Measurements from ENCODE around the gene NIPAL1. TPM values are rescaled to one million over a fixed set of nuclear protein-coding genes. Genes with fewer than 3 reads are reported as not detected.
A peak's percentile ranks its signal among the peaks of the same experiment; 100 is the strongest.
"Not testable (repeated sequence)": the region's sequence is repeated elsewhere in the genome, so short reads cannot be mapped to it uniquely, and the experiment has no call there.

Gene NIPAL1
- polyA plus RNA-seq = 10 to 100 TPM in 1 of 2 donors, 1 to 10 TPM in 1; 9.2 to 20.2 TPM

GRCh38 chr4:48016141-48017107, at the start of gene NIPAL1, which contains the start of gene CNGA1:
NIPAL1 (plus strand) TSS chr4:48016772; CDS start chr4:48016840, 68 bp downstream.
CNGA1 (minus strand) TSS chr4:48016681; CDS start chr4:47952689, 63,992 bp downstream.
- 2 to 3% methylated on average over 60 of the region's 60 CpGs for WGBS, 2 donors
- H3K4me3 ChIP-seq (ENCODE audit: low read depth in 1 of 2, low read length in 2 of 2) = peak within 1 kb of the TSS; percentile 68 to 75
- peak within 1 kb of the TSS; percentile 98 for H3K27ac ChIP-seq (ENCODE audit: low read depth in 2 of 2, low read length in 1 of 2)
- no peaks in the 10 kb centered on the region for H3K4me1 ChIP-seq (ENCODE audit: control insufficient read depth in 2 of 2, insufficient read depth in 2 of 2, low read length in 1 of 2)
- H3K36me3 ChIP-seq (ENCODE audit: control insufficient read depth in 2 of 2, insufficient read depth in 2 of 2, low read length in 1 of 2) = no peaks in the 10 kb centered on the region
- no peaks in the 10 kb centered on the region for H3K27me3 ChIP-seq (ENCODE audit: control insufficient read depth in 1 of 2, insufficient read depth in 2 of 2, low read length in 2 of 2)
- no peaks in the 10 kb centered on the region for H3K9me3 ChIP-seq (ENCODE audit: control insufficient read depth in 2 of 2, insufficient read depth in 1 of 2, low read depth in 1 of 2, low read length in 1 of 2)

GRCh38 chr4:47968847-47969246, 47.7 kb upstream of the NIPAL1 start:
- no peak overlapping the region for H3K27ac ChIP-seq (ENCODE audit: low read depth in 2 of 2, low read length in 1 of 2)
- no peaks in the 10 kb centered on the region for H3K27me3 ChIP-seq (ENCODE audit: control insufficient read depth in 1 of 2, insufficient read depth in 2 of 2, low read length in 2 of 2)
- H3K4me1 ChIP-seq (ENCODE audit: control insufficient read depth in 2 of 2, insufficient read depth in 2 of 2, low read length in 1 of 2) = no peaks in the 10 kb centered on the region
- H3K4me3 ChIP-seq (ENCODE audit: low read depth in 1 of 2, low read length in 2 of 2) = no peak overlapping the region
- no peaks in the 10 kb centered on the region for H3K36me3 ChIP-seq (ENCODE audit: control insufficient read depth in 2 of 2, insufficient read depth in 2 of 2, low read length in 1 of 2)
- no peaks in the 10 kb centered on the region for H3K9me3 ChIP-seq (ENCODE audit: control insufficient read depth in 2 of 2, insufficient read depth in 1 of 2, low read depth in 1 of 2, low read length in 1 of 2)

- Histone ChIP-seq H3K27me3 (ENCODE audit: control insufficient read depth in 1 of 2, insufficient read depth in 2 of 2, low read length in 2 of 2) (no peaks in the 10 kb centered on the region), H3K4me1 (ENCODE audit: control insufficient read depth in 2 of 2, insufficient read depth in 2 of 2, low read length in 1 of 2) (no peaks in the 10 kb centered on the region), H3K9me3 (ENCODE audit: control insufficient read depth in 2 of 2, insufficient read depth in 1 of 2, low read depth in 1 of 2, low read length in 1 of 2) (no peaks in the 10 kb centered on the region), H3K4me3 (ENCODE audit: low read depth in 1 of 2, low read length in 2 of 2) (no peak overlapping the region), H3K36me3 (ENCODE audit: control insufficient read depth in 2 of 2, insufficient read depth in 2 of 2, low read length in 1 of 2) (no peaks in the 10 kb centered on the region), H3K27ac (ENCODE audit: low read depth in 2 of 2, low read length in 1 of 2) (no peak overlapping the region)
- 88 to 92% methylated on average over 1 of the region's 1 CpG for WGBS, 2 donors
Measured at GRCh38 chr4:47972181-47972580, 44.4 kb upstream of the NIPAL1 start.

- Histone ChIP-seq H3K36me3 (ENCODE audit: control insufficient read depth in 2 of 2, insufficient read depth in 2 of 2, low read length in 1 of 2) (no peaks in the 10 kb centered on the region), H3K27me3 (ENCODE audit: control insufficient read depth in 1 of 2, insufficient read depth in 2 of 2, low read length in 2 of 2) (no peaks in the 10 kb centered on the region), H3K4me3 (ENCODE audit: low read depth in 1 of 2, low read length in 2 of 2) (no peak overlapping the region), H3K27ac (ENCODE audit: low read depth in 2 of 2, low read length in 1 of 2) (no peak overlapping the region), H3K4me1 (ENCODE audit: control insufficient read depth in 2 of 2, insufficient read depth in 2 of 2, low read length in 1 of 2) (no peaks in the 10 kb centered on the region), H3K9me3 (ENCODE audit: control insufficient read depth in 2 of 2, insufficient read depth in 1 of 2, low read depth in 1 of 2, low read length in 1 of 2) (no peaks in the 10 kb centered on the region)
- 90 to 100% methylated on average over 1 of the region's 1 CpG for WGBS, 2 donors
Measured at GRCh38 chr4:47972721-47973120, 43.9 kb upstream of the NIPAL1 start.

GRCh38 chr4:47974566-47974965, 42.0 kb upstream of the NIPAL1 start:
- no peak overlapping the region for H3K4me3 ChIP-seq (ENCODE audit: low read depth in 1 of 2, low read length in 2 of 2)
- 82 to 87% methylated on average over 3 of the region's 3 CpGs for WGBS, 2 donors
- no peaks in the 10 kb centered on the region for H3K4me1 ChIP-seq (ENCODE audit: control insufficient read depth in 2 of 2, insufficient read depth in 2 of 2, low read length in 1 of 2)

GRCh38 chr4:47990145-47990544, 26.4 kb upstream of the NIPAL1 start:
- Histone ChIP-seq H3K27ac (ENCODE audit: low read depth in 2 of 2, low read length in 1 of 2) (no peak overlapping the region), H3K4me1 (ENCODE audit: control insufficient read depth in 2 of 2, insufficient read depth in 2 of 2, low read length in 1 of 2) (no peaks in the 10 kb centered on the region), H3K36me3 (ENCODE audit: control insufficient read depth in 2 of 2, insufficient read depth in 2 of 2, low read length in 1 of 2) (no peaks in the 10 kb centered on the region), H3K27me3 (ENCODE audit: control insufficient read depth in 1 of 2, insufficient read depth in 2 of 2, low read length in 2 of 2) (no peaks in the 10 kb centered on the region), H3K4me3 (ENCODE audit: low read depth in 1 of 2, low read length in 2 of 2) (no peak overlapping the region), H3K9me3 (ENCODE audit: control insufficient read depth in 2 of 2, insufficient read depth in 1 of 2, low read depth in 1 of 2, low read length in 1 of 2) (peaks cover 0 to 4% of the 10 kb centered on the region in 2 donors)
- 90 to 93% methylated on average over 5 of the region's 5 CpGs for WGBS, 2 donors

More at GRCh38 chr4:47974566-47974965, 42.0 kb upstream of the NIPAL1 start:
- no peaks in the 10 kb centered on the region for H3K9me3 ChIP-seq (ENCODE audit: control insufficient read depth in 2 of 2, insufficient read depth in 1 of 2, low read depth in 1 of 2, low read length in 1 of 2)
- no peaks in the 10 kb centered on the region for H3K36me3 ChIP-seq (ENCODE audit: control insufficient read depth in 2 of 2, insufficient read depth in 2 of 2, low read length in 1 of 2)
- H3K27ac ChIP-seq (ENCODE audit: low read depth in 2 of 2, low read length in 1 of 2) = no peak overlapping the region
- no peaks in the 10 kb centered on the region for H3K27me3 ChIP-seq (ENCODE audit: control insufficient read depth in 1 of 2, insufficient read depth in 2 of 2, low read length in 2 of 2)

- H3K4me3 ChIP-seq (ENCODE audit: low read depth in 1 of 2, low read length in 2 of 2); H3K9me3 ChIP-seq (ENCODE audit: control insufficient read depth in 2 of 2, insufficient read depth in 1 of 2, low read depth in 1 of 2, low read length in 1 of 2); H3K27me3 ChIP-seq (ENCODE audit: control insufficient read depth in 1 of 2, insufficient read depth in 2 of 2, low read length in 2 of 2); H3K27ac ChIP-seq (ENCODE audit: low read depth in 2 of 2, low read length in 1 of 2); H3K36me3 ChIP-seq (ENCODE audit: control insufficient read depth in 2 of 2, insufficient read depth in 2 of 2, low read length in 1 of 2); H3K4me1 ChIP-seq (ENCODE audit: control insufficient read depth in 2 of 2, insufficient read depth in 2 of 2, low read length in 1 of 2): not testable (repeated sequence)
- WGBS, 2 donors = 90 to 100% methylated on average over 1 of the region's 1 CpG
Measured at GRCh38 chr4:47992475-47992874, 24.1 kb upstream of the NIPAL1 start.

- no peaks in the 10 kb centered on the region for H3K4me1 ChIP-seq (ENCODE audit: control insufficient read depth in 2 of 2, insufficient read depth in 2 of 2, low read length in 1 of 2)
- no peak overlapping the region for H3K27ac ChIP-seq (ENCODE audit: low read depth in 2 of 2, low read length in 1 of 2)
- no peak overlapping the region for H3K4me3 ChIP-seq (ENCODE audit: low read depth in 1 of 2, low read length in 2 of 2)
- H3K36me3 ChIP-seq (ENCODE audit: control insufficient read depth in 2 of 2, insufficient read depth in 2 of 2, low read length in 1 of 2) = no peaks in the 10 kb centered on the region
- 86 to 94% methylated on average over 1 of the region's 1 CpG for WGBS, 2 donors
- H3K9me3 ChIP-seq (ENCODE audit: control insufficient read depth in 2 of 2, insufficient read depth in 1 of 2, low read depth in 1 of 2, low read length in 1 of 2) = peaks cover under 1 to 4% of the 10 kb centered on the region in 2 donors
- H3K27me3 ChIP-seq (ENCODE audit: control insufficient read depth in 1 of 2, insufficient read depth in 2 of 2, low read length in 2 of 2) = no peaks in the 10 kb centered on the region
Measured at GRCh38 chr4:47996021-47996420, 20.6 kb upstream of the NIPAL1 start.

GRCh38 chr4:48002267-48002666, 14.3 kb upstream of the NIPAL1 start:
- 89 to 90% methylated on average over 1 of the region's 1 CpG for WGBS, 2 donors
- Histone ChIP-seq H3K27me3 (ENCODE audit: control insufficient read depth in 1 of 2, insufficient read depth in 2 of 2, low read length in 2 of 2) (no peaks in the 10 kb centered on the region), H3K36me3 (ENCODE audit: control insufficient read depth in 2 of 2, insufficient read depth in 2 of 2, low read length in 1 of 2) (no peaks in the 10 kb centered on the region), H3K27ac (ENCODE audit: low read depth in 2 of 2, low read length in 1 of 2) (no peak overlapping the region), H3K4me1 (ENCODE audit: control insufficient read depth in 2 of 2, insufficient read depth in 2 of 2, low read length in 1 of 2) (no peaks in the 10 kb centered on the region), H3K9me3 (ENCODE audit: control insufficient read depth in 2 of 2, insufficient read depth in 1 of 2, low read depth in 1 of 2, low read length in 1 of 2) (no peaks in the 10 kb centered on the region), H3K4me3 (ENCODE audit: low read depth in 1 of 2, low read length in 2 of 2) (no peak overlapping the region)

GRCh38 chr4:48003568-48003967, 13.0 kb upstream of the NIPAL1 start:
- 66 to 73% methylated on average over 2 of the region's 2 CpGs for WGBS, 2 donors
- H3K4me3 ChIP-seq (ENCODE audit: low read depth in 1 of 2, low read length in 2 of 2); H3K4me1 ChIP-seq (ENCODE audit: control insufficient read depth in 2 of 2, insufficient read depth in 2 of 2, low read length in 1 of 2); H3K9me3 ChIP-seq (ENCODE audit: control insufficient read depth in 2 of 2, insufficient read depth in 1 of 2, low read depth in 1 of 2, low read length in 1 of 2); H3K36me3 ChIP-seq (ENCODE audit: control insufficient read depth in 2 of 2, insufficient read depth in 2 of 2, low read length in 1 of 2); H3K27me3 ChIP-seq (ENCODE audit: control insufficient read depth in 1 of 2, insufficient read depth in 2 of 2, low read length in 2 of 2); H3K27ac ChIP-seq (ENCODE audit: low read depth in 2 of 2, low read length in 1 of 2): not testable (repeated sequence)

Measured in esophagus (tissue), 2 donors.